Esophagus muscularis mucosa (tissue), 4 donors: Measurements from ENCODE around the gene HSPA12B. TPM values are rescaled to one million over a fixed set of nuclear protein-coding genes. Genes with fewer than 3 reads are reported as not detected.
A peak's percentile ranks its signal among the peaks of the same experiment; 100 is the strongest.

Experiments used
- DNase-seq: peaks from one replicate; pipeline ENCODE4 v3.0.0-alpha.2; 2017; ENCODE audit errors: extremely low spot score
- H3K27ac ChIP-seq, 4 donors: fragments of 200-600 bp; sonication (generic); replicated peaks in 1 of 4; 1 replicate in 3 of 4; 2 replicates in 1 of 4; pipeline ENCODE4 v1.5.1; 2016 to 2019; ENCODE audit warnings: mild to moderate bottlenecking in 1 of 4
- H3K27me3 ChIP-seq, 4 donors: fragments of 200-600 bp; sonication (generic); one replicate each; pipeline versions ENCODE4 v1.5.1 to v1.6.0; 2016 to 2019
- H3K36me3 ChIP-seq, 4 donors: fragments of 200-600 bp; sonication (generic); one replicate each; pipeline ENCODE4 v1.5.1; 2016 to 2019
- H3K4me1 ChIP-seq, 4 donors: fragments of 200-600 bp; sonication (generic); one replicate each; pipeline ENCODE4 v1.5.1; 2016 to 2019
- H3K4me3 ChIP-seq, 4 donors: fragments of 200-600 bp; sonication (generic); 1 replicate in 2 of 4; 2 replicates in 2 of 4; pipeline ENCODE4 v1.5.1; 2016 to 2019; ENCODE audit warnings: mild to moderate bottlenecking in 4 of 4, moderate library complexity in 1 of 4
- H3K9me3 ChIP-seq, 4 donors: fragments of 200-600 bp; sonication (generic); 1 replicate in 3 of 4; 2 replicates in 1 of 4; pipeline ENCODE4 v1.5.1; 2016 to 2019
- EP300 ChIP-seq: sonication (generic); formaldehyde crosslinking; IDR thresholded peaks from one replicate; pipeline ENCODE4 v1.6.1; 2017; ENCODE audit warnings: antibody characterized with exemption
- POLR2A ChIP-seq: fragments of 450-650 bp; IDR thresholded peaks from one replicate; pipeline ENCODE4 v1.6.1; 2017; ENCODE audit warnings: antibody characterized with exemption, moderate library complexity, mild to moderate bottlenecking, low read depth
- POLR2AphosphoS5 ChIP-seq, 2 donors: sonication (generic); formaldehyde crosslinking; IDR thresholded peaks; one replicate each; pipeline ENCODE4 v1.6.1; 2017; ENCODE audit warnings: antibody characterized with exemption in 2 of 2
- WGBS: methylation state at CpG from one replicate; pipeline ENCODE4 v1.1.5; 2018; 5-methylcytosine and 5-hydroxymethylcytosine counted together
- intact Hi-C: fragments of 100-400 bp; cut with DNase I; formaldehyde crosslinking; loops from one replicate; pipeline ENCODE4 v1.15.1; 2023
- total RNA-seq, 4 donors: library from RNA; depleted of rRNA; stranded (reverse); fragments of >200 nt; gene quantifications; one replicate each; pipeline versions ENCODE4 v1.1.0 to v1.2.1, GENCODE V29; 2016
- TF ChIP-seq, protein P1 (sequence below), 3 experiments: fragments of 200-600 bp in 2 of 3; fragments of 450-650 bp in 1 of 3; sonication (generic) in 2 of 3; IDR thresholded peaks; one replicate each; pipeline ENCODE4 v1.5.1; 2017 to 2019; ENCODE audit warnings: antibody characterized with exemption in 3 of 3, mild to moderate bottlenecking in 2 of 3, moderate library complexity in 1 of 3

The HSPA12B gene
- total RNA-seq, 4 donors from 2014 or later = 8.9 to 22.2 (median 16.4) TPM

- no CpG with 5 or more reads among the region's 10 CpGs for WGBS
- peaks cover 11 to 15% (median 13%) of the 10 kb centered on the region in 4 donors for H3K4me1 ChIP-seq
- no peak overlapping the region for H3K27ac ChIP-seq
- intact Hi-C loops = no loop called here
- H3K27me3 ChIP-seq = no peaks in the 10 kb centered on the region
- no peak for DNase-seq
- H3K4me3 ChIP-seq = no peak overlapping the region
- H3K9me3 ChIP-seq = no peaks in the 10 kb centered on the region
- no peak for TF ChIP-seq POLR2A
- TF ChIP-seq POLR2AphosphoS5 (IDR thresholded peaks at IDR 0.05) = no peak
- TF ChIP-seq, protein P1, sequence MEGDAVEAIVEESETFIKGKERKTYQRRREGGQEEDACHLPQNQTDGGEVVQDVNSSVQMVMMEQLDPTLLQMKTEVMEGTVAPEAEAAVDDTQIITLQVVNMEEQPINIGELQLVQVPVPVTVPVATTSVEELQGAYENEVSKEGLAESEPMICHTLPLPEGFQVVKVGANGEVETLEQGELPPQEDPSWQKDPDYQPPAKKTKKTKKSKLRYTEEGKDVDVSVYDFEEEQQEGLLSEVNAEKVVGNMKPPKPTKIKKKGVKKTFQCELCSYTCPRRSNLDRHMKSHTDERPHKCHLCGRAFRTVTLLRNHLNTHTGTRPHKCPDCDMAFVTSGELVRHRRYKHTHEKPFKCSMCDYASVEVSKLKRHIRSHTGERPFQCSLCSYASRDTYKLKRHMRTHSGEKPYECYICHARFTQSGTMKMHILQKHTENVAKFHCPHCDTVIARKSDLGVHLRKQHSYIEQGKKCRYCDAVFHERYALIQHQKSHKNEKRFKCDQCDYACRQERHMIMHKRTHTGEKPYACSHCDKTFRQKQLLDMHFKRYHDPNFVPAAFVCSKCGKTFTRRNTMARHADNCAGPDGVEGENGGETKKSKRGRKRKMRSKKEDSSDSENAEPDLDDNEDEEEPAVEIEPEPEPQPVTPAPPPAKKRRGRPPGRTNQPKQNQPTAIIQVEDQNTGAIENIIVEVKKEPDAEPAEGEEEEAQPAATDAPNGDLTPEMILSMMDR (IDR thresholded peaks at IDR 0.05) = no peak
- TF ChIP-seq EP300 = no peak
- H3K36me3 ChIP-seq = no peaks in the 10 kb centered on the region
Observed at GRCh38 chr20:3706774-3707507, 25.5 kb upstream of the HSPA12B start.

- Histone ChIP-seq H3K27ac (no peak overlapping the region), H3K36me3 (no peaks in the 10 kb centered on the region), H3K4me3 (no peak overlapping the region), H3K4me1 (peaks cover 11 to 15% (median 13%) of the 10 kb centered on the region in 4 donors), H3K9me3 (no peaks in the 10 kb centered on the region), H3K27me3 (no peaks in the 10 kb centered on the region)
- TF ChIP-seq, protein P1 (IDR thresholded peaks at IDR 0.05) = no peak
- no peak for TF ChIP-seq EP300
- TF ChIP-seq POLR2AphosphoS5 (IDR thresholded peaks at IDR 0.05) = no peak
- no peak for DNase-seq
- intact Hi-C loops = no loop called here
- WGBS = 88% methylated on average over 3 of the region's 3 CpGs
Observed at GRCh38 chr20:3707508-3707899, 25.0 kb upstream of the HSPA12B start.

GRCh38 chr20:3710011-3710466, 22.4 kb upstream of the HSPA12B start:
- no CpG with 5 or more reads among the region's 6 CpGs for WGBS
- Histone ChIP-seq H3K4me3 (peak overlapping the region in 2 of 4 donors; percentile 15 to 41), H3K4me1 (peaks cover 11 to 15% (median 13%) of the 10 kb centered on the region in 4 donors), H3K27ac (peak overlapping the region in 1 of 4 donors; percentile 18), H3K36me3 (no peaks in the 10 kb centered on the region), H3K27me3 (no peaks in the 10 kb centered on the region), H3K9me3 (no peaks in the 10 kb centered on the region)
- DNase-seq = no peak
- TF ChIP-seq POLR2AphosphoS5 (IDR thresholded peaks at IDR 0.05) = no peak
- no peak for TF ChIP-seq POLR2A
- no peak for TF ChIP-seq EP300
- TF ChIP-seq, protein P1 (IDR thresholded peaks at IDR 0.05) = no peak
- intact Hi-C loops = loop anchor here (1.0 kb wide), 1 partner anchor 34 kb away; no protein-coding TSS in a partner anchor

DNA sequence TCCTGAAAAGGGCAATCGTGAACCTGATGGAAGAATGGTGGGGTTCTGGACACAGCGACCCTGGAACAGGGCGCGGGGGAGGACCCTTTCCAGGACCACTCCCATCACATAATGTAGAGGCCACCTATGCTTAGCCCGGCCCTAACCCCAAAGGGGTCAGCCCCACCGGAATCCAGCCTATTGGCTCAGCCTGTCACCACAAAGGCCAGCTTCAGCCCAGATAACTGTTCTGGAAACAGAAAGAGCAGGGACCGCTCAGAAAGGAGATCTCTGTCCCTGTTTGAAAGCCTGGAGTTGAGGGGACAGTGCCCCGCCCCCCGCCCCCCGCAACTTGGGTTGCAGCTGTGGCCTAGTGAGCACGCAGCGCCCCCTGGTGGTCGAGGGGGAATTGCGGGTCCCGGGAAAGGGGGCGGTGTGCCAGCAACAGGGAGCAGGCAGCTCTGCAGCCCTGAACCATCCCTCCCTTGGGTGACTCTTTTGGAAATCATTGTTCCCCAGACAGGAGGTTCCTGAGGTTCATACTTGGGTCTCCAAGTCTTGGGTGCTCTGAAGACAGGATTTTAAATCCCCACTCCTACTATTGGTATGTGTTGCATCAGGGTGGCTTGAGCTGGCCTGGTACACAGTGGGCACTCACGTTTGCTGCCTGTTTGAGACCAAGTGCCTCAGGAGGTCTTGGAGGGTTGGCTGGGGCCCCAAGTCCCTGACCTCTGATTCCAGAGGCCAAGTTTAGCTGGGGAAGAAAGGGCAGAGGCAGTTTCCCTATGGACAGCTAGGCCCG, 21.6 kb upstream of the HSPA12B start:
- peak; percentile 95 for DNase-seq
- Histone ChIP-seq H3K4me3 (peak overlapping the region in 3 of 4 donors; percentile 19 to 41 (median 26)), H3K36me3 (no peaks in the 10 kb centered on the region), H3K27ac (peak overlapping the region in 2 of 4 donors; percentile 1 to 18), H3K9me3 (no peaks in the 10 kb centered on the region), H3K4me1 (peaks cover 11 to 15% (median 13%) of the 10 kb centered on the region in 4 donors), H3K27me3 (no peaks in the 10 kb centered on the region)
- 36% methylated on average over 16 of the region's 18 CpGs for WGBS
- TF ChIP-seq POLR2A (no peak), POLR2AphosphoS5 (IDR thresholded peaks at IDR 0.05) (peak; percentile 47 to 61)
- TF ChIP-seq, protein P1 (IDR thresholded peaks at IDR 0.05) = peak in 2 of 3 experiments; percentile 97 to 99
- intact Hi-C loops = loop anchor here (1.0 kb wide), 1 partner anchor 35 kb away; no protein-coding TSS in a partner anchor
